ENCODE data around the gene XXYLT1. TPM values are rescaled to one million over a fixed set of nuclear protein-coding genes. Genes with fewer than 3 reads are reported as not detected.
A peak's percentile ranks its signal among the peaks of the same experiment; 100 is the strongest.

Gene XXYLT1
- total and polyA plus RNA-seq, 9 of the 15 experiments (the other 6 are each of a cell fraction or from before 2014, with no cell fraction given), result 1.9 to 18.9 (median 15.0) TPM

- ATAC-seq (peak; percentile 16; the same call in 1 of the 3 replicates), DNase-seq (ENCODE audit: extremely low read depth in 1 of 4, low spot score in 3 of 4) (no peak), FAIRE-seq (no peak)
- Histone ChIP-seq H3K79me2 (ENCODE audit: control insufficient read depth, insufficient read depth, low read length) (no peaks in the 10 kb centered on the region), H3K4me1 (replicated peaks in 1 of 2; ENCODE audit: control insufficient read depth in 2 of 2, insufficient read depth in 2 of 2, low read length in 2 of 2) (peaks cover 0 to 18% of the 10 kb centered on the region in 2 experiments; a peak in 2 of 5 replicates), H3K9ac (ENCODE audit: insufficient read depth in 1 of 2, low read depth in 2 of 2, low read length in 2 of 2) (peak overlapping the region in 1 of 2 experiments; percentile 64; a peak in 1 of 4 replicates), H3K36me3 (ENCODE audit: control insufficient read depth, insufficient read depth, low read length) (no peaks in the 10 kb centered on the region), H3K27ac (ENCODE audit: extremely low read depth, low read depth, low read length) (no peak overlapping the region), H3K4me3 (no peak overlapping the region), H3K27me3 (ENCODE audit: control insufficient read depth in 2 of 2, insufficient read depth in 2 of 2, low read length in 2 of 2) (peaks cover 31 to 65% of the 10 kb centered on the region in 2 experiments; a peak in 3 of 5 replicates), H2AFZ (ENCODE audit: low read depth, low read length) (no peak overlapping the region), H3K9me1 (ENCODE audit: control insufficient read depth, insufficient read depth, low read length) (no peaks in the 10 kb centered on the region), H3K4me2 (ENCODE audit: insufficient read depth, low read length) (no peak overlapping the region), H3K9me3 (replicated peaks; ENCODE audit: control insufficient read depth, insufficient read depth, low read depth, low read length) (no peaks in the 10 kb centered on the region), H4K20me1 (replicated peaks; ENCODE audit: control insufficient read depth, insufficient read depth, low read length) (no peaks in the 10 kb centered on the region)
- POLR2A ChIA-PET, result no interaction called here
- TF ChIP-seq RNF2 (IDR thresholded peaks at IDR 0.05), result no peak
- TF ChIP-seq TAF9B (IDR thresholded peaks at IDR 0.05; ENCODE audit: partially characterized antibody), result no peak
- TF ChIP-seq ZNF830 (CRISPR knock-in tag; IDR thresholded peaks at IDR 0.05), result no peak
- no peak for TF ChIP-seq MYC (IDR thresholded peaks at IDR 0.05; ENCODE audit: low read depth, low read length)
- TF ChIP-seq MYC (CRISPR knock-in tag; IDR thresholded peaks at IDR 0.05; ENCODE audit: borderline replicate concordance, low read depth), result no peak
- TF ChIP-seq CAMTA2 (CRISPR knock-in tag; conservative IDR thresholded peaks at IDR 0.05), result no peak
- TF ChIP-seq MLX (CRISPR knock-in tag; conservative IDR thresholded peaks at IDR 0.05), result no peak
- no peak for TF ChIP-seq NCOA4 (IDR thresholded peaks at IDR 0.05; ENCODE audit: partially characterized antibody)
- no peak for TF ChIP-seq ETV6 (IDR thresholded peaks at IDR 0.05; ENCODE audit: borderline replicate concordance in 1 of 2, low read depth in 2 of 2, low read length in 1 of 2)
- no peak for TF ChIP-seq ETV6 (CRISPR knock-in tag; IDR thresholded peaks at IDR 0.05; ENCODE audit: borderline replicate concordance)
- TF ChIP-seq HNRNPUL1 (IDR thresholded peaks at IDR 0.05; ENCODE audit: low read length), result no peak
- TF ChIP-seq, protein P1, sequence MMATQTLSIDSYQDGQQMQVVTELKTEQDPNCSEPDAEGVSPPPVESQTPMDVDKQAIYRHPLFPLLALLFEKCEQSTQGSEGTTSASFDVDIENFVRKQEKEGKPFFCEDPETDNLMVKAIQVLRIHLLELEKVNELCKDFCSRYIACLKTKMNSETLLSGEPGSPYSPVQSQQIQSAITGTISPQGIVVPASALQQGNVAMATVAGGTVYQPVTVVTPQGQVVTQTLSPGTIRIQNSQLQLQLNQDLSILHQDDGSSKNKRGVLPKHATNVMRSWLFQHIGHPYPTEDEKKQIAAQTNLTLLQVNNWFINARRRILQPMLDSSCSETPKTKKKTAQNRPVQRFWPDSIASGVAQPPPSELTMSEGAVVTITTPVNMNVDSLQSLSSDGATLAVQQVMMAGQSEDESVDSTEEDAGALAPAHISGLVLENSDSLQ (IDR thresholded peaks at IDR 0.05), result no peak
- TF ChIP-seq GTF2E2 (tag; IDR thresholded peaks at IDR 0.05), result no peak
- TF ChIP-seq NR2C1 (IDR thresholded peaks at IDR 0.05), result no peak
- no peak for TF ChIP-seq NR2C1 (tag; IDR thresholded peaks at IDR 0.05)
- no peak for TF ChIP-seq JUNB (CRISPR knock-in tag; conservative IDR thresholded peaks at IDR 0.05)
- TF ChIP-seq FOXK2 (conservative IDR thresholded peaks at IDR 0.05 in 1 of 2, IDR thresholded peaks at IDR 0.05 in 1 of 2; ENCODE audit: low read depth in 2 of 2), result no peak
- no peak for TF ChIP-seq GABPA (tag; conservative IDR thresholded peaks at IDR 0.05; ENCODE audit: low read depth)
- no TSS peak for BruUV-seq (replicated peaks)
- intact Hi-C loops (cut with micrococcal nuclease) (no loop called here), in situ Hi-C loops (cut with MboI) (no loop called here)
- 28% methylated on average over 35 of the region's 36 CpGs for WGBS (ENCODE audit: insufficient coverage, low coverage, missing lambda C conversion rate)
- CTCF ChIA-PET (ENCODE audit: low intra/inter-chr PET ratio), result interaction anchor here (0.7 kb wide), 1 partner anchor 9 kb away, joined by 3 read pairs; no protein-coding TSS in a partner anchor
These were observed 209.0 kb downstream of the XXYLT1 start for GRCh38 chr3:195061756-195062655.

Data from K562 (cell line).